Aorta (tissue), 5 donors: ENCODE measurements around the gene SETSIP. TPM values are rescaled to one million over a fixed set of nuclear protein-coding genes. Genes with fewer than 3 reads are reported as not detected.

Experiments used
- ATAC-seq: fragments of 200-7000 bp; cut with Tn5 transposase; one replicate; pipeline ENCODE4 v1.9.1; 2022; ENCODE audit warnings: moderate library complexity; ENCODE audit not compliant: low FRiP score
- DNase-seq, 2 donors: peaks; one replicate each; pipeline ENCODE4 v3.0.0-alpha.2; 2020
- H3K27ac ChIP-seq, 2 donors: one replicate each; pipeline ENCODE4 v1.5.1; 2013; ENCODE audit warnings: low read length in 2 of 2, mild to moderate bottlenecking in 2 of 2, moderate library complexity in 2 of 2, control low read depth in 1 of 2, inconsistent platforms in 1 of 2, low read depth in 1 of 2
- H3K27me3 ChIP-seq, 2 donors: one replicate each; pipeline ENCODE4 v1.6.1; 2013; ENCODE audit warnings: control low read depth in 1 of 2, low read length in 1 of 2, mild to moderate bottlenecking in 1 of 2, moderate library complexity in 1 of 2; ENCODE audit not compliant: insufficient read depth in 2 of 2, control insufficient read depth in 1 of 2
- H3K36me3 ChIP-seq, 2 donors: one replicate each; pipeline ENCODE4 v1.6.1; 2013; ENCODE audit warnings: control low read depth in 1 of 2, low read length in 1 of 2, mild to moderate bottlenecking in 1 of 2; ENCODE audit not compliant: insufficient read depth in 2 of 2, control insufficient read depth in 1 of 2
- H3K4me1 ChIP-seq, 2 donors: one replicate each; pipeline ENCODE4 v1.6.1; 2013; ENCODE audit warnings: low read length in 2 of 2, control low read depth in 1 of 2, mild to moderate bottlenecking in 1 of 2, moderate library complexity in 1 of 2; ENCODE audit not compliant: insufficient read depth in 2 of 2, control insufficient read depth in 1 of 2
- H3K4me3 ChIP-seq, 2 donors: one replicate each; pipeline ENCODE4 v1.5.1; 2013; ENCODE audit warnings: low read length in 2 of 2, control low read depth in 1 of 2, mild to moderate bottlenecking in 1 of 2
- H3K9me3 ChIP-seq: one replicate; pipeline ENCODE4 v1.6.1; 2013; ENCODE audit warnings: mild to moderate bottlenecking, low read length; ENCODE audit not compliant: control insufficient read depth
- WGBS, 2 donors: extraction: QIAGEN DNeasy Blood & Tissue Kit; methylation state at CpG; one replicate each; pipeline ENCODE4 v1.1.7; 2013; 5-methylcytosine and 5-hydroxymethylcytosine counted together
- intact Hi-C, 2 donors: fragments of 100-400 bp; cut with DNase I; formaldehyde crosslinking; loops; one replicate each; pipeline versions ENCODE4 v1.14.2 to v1.15.0; 2022
- long read RNA-seq, 2 donors: library from polyadenylated mRNA; unstranded; transcript quantifications; one replicate each; pipeline ENCODE4 v2.0.0, GENCODE V29; 2020 to 2021
- polyA plus RNA-seq, 2 donors: library from polyadenylated mRNA; stranded (reverse); fragments of 200-250 nt; gene quantifications; one replicate each; pipeline ENCODE4 v1.2.3, GENCODE V29; 2013
- total RNA-seq, 2 donors: library from RNA; stranded (reverse); fragmentation: NEBNext Ultra II Directional; extraction: Animal tissue kit (Norgen Biotek cat#: 25700); gene quantifications; one replicate each; pipeline ENCODE4 v1.2.1, GENCODE V29; 2021
- donor health status: healthy with polysubstance abuse.
- donor health status: Bipolar disorder and iron deficiency.
- donor health status: DM: no; HTN: no; CAD: no.
- donor health status: DM: no; HTN: no; CAD: no.
- donor health status: DM: yes; HTN: yes; CAD: no.

SETSIP gene, protein sequence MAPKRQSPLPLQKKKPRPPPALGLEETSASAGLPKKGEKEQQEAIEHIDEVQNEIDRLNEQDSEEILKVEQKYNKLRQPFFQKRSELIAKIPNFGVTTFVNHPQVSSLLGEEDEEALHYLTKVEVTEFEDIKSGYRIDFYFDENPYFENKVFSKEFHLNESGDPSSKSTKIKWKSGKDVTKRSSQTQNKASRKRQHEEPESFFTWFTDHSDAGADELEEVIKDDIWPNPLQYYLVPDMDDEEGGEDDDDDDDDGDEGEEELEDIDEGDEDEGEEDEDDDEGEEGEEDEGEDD
- not detected for total RNA-seq
- under 1 TPM in 1 of 2 donors, not detected in 1; 0.50 TPM for polyA plus RNA-seq
- long read RNA-seq, donor 1, result 0 reads
- long read RNA-seq, donor 2, result 0 reads

DNA sequence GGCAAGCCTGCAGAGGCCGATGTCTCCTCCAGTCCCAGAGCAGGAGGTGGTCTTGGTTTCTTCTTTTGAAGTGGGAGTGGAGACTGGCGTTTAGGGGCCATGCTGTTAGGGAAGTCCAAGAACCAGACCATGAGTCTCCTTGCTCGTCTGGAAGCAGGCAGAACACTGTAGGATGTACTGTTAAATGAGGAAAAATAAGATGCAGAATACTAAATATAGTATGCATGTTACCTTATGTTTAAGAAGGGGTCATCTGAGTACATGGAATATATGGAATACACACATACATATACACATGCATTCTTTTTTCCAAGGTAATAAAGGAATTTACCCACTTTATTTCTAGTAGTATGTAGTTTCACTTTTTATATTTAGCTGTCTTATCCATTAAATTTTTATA is at the start of gene SETSIP:
TSS of gene SETSIP (minus strand) at position 101 of the 400 bp plus-strand sequence. CDS start at position 101, 0 bp downstream.
- no peaks in the 10 kb centered on the region for H3K36me3 ChIP-seq
- no peak for DNase-seq
- intact Hi-C loops, result no loop called here
- H3K9me3 ChIP-seq, result no peaks in the 10 kb centered on the region
- ATAC-seq, result no peak
- H3K27ac ChIP-seq, result no peak within 1 kb of the TSS
- no peaks in the 10 kb centered on the region for H3K27me3 ChIP-seq
- H3K4me1 ChIP-seq, result no peaks in the 10 kb centered on the region
- no peak within 1 kb of the TSS for H3K4me3 ChIP-seq
- WGBS, 2 donors, result 60 to 62% methylated on average over 3 of the region's 3 CpGs

DNA sequence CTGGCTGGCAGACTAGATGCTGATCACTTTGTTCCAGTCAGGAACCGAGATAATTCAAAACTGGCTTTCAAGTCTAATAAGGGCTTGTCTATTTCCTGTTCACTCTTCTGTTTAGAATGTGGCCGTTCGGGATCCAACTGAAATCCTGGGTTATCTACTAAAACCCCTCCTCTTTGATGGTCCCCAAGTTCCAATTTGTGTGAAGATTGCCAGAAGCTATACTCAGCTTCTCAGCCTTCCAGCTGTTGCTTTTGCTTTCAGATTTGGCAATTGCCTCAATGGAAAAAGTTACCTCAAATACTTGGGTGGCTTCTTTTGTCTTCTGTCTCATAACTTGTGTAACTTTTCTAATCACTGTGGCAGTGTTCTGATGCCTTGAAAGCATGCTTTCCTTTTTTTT is 48.7 kb upstream of the SETSIP start:
- Histone ChIP-seq H3K4me1 (no peaks in the 10 kb centered on the region), H3K27me3 (no peaks in the 10 kb centered on the region), H3K9me3 (no peaks in the 10 kb centered on the region), H3K36me3 (no peaks in the 10 kb centered on the region), H3K4me3 (no peak overlapping the region), H3K27ac (no peak overlapping the region)
- ATAC-seq (peak; percentile 15), DNase-seq (no peak)
- intact Hi-C loops, result no loop called here
- 69 to 75% methylated on average over 3 of the region's 3 CpGs for WGBS, 2 donors

DNA sequence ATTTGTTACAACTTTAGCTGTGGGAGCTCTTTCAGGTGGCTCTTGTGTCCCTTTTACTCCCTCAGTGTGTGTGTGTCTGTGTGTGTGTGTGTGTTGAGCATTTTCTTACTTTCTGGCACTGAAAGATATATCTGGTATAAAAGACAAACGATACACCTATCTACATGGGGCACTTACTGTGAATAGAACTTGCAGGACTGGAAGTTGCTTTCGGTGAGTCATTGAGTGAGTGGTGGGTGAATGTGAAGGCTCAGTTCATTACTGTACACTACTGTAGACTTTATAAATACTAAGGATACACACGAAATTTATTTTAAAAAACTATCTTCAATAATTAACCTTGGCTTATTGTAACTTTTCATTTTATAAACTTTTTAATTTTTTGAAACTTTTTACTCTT is 43.6 kb upstream of the SETSIP start:
- H3K27ac ChIP-seq, result no peak overlapping the region
- intact Hi-C loops, result no loop called here
- H3K36me3 ChIP-seq, result peaks cover 0 to 2% of the 10 kb centered on the region in 2 donors
- WGBS, 2 donors, result 76 to 82% methylated on average over 3 of the region's 3 CpGs
- H3K9me3 ChIP-seq, result no peaks in the 10 kb centered on the region
- DNase-seq (no peak), ATAC-seq (no peak)
- no peak overlapping the region for H3K4me3 ChIP-seq
- H3K4me1 ChIP-seq, result no peaks in the 10 kb centered on the region
- H3K27me3 ChIP-seq, result no peaks in the 10 kb centered on the region

DNA sequence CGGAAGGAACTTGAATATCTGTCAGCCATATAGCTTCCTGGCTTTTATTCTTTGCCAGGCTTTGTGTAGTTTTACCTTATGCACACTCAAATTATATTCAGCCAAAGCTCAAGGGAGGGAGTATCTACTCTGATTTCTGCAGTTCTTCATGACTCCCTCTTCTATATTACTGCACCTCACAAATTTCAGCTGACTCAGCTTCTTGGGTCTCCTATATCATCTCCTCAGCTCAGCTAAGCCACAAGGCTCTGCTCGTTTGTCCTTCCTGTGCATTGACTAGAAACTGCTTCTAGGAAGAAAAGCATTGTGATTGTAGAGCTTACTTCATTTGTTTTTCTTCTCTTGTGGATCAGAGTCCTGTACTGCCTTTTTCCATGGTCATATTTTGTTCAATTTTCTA is 42.3 kb upstream of the SETSIP start:
- Histone ChIP-seq H3K36me3 (peaks cover 0 to 2% of the 10 kb centered on the region in 2 donors), H3K4me3 (no peak overlapping the region), H3K9me3 (no peaks in the 10 kb centered on the region), H3K27ac (no peak overlapping the region), H3K4me1 (no peaks in the 10 kb centered on the region), H3K27me3 (no peaks in the 10 kb centered on the region)
- ATAC-seq, result no peak
- DNase-seq, result no peak
- WGBS, 2 donors, result 49 to 62% methylated on average over 2 of the region's 2 CpGs
- intact Hi-C loops, result no loop called here

DNA sequence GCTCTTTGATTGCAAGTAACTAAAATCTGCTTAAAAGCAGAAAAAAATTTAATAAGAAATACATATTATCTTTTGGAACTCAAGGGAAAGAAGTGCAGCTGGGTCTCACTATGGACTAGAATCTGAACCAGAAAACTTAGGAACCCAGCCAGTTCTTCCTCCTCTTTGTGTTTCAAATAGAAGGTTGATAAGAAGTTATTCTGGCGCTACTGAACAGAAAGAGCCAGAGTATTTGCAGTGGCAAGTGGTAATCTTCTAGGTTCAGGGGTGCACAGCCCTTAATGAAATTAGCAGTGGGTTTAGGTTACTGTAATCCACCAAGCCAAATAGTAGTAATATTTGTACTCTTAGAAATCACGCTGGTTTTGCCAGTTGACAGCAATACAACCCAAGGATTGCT is 33.4 kb upstream of the SETSIP start:
- H3K27me3 ChIP-seq, result no peaks in the 10 kb centered on the region
- H3K4me3 ChIP-seq, result no peak overlapping the region
- intact Hi-C loops, result no loop called here
- H3K4me1 ChIP-seq, result no peaks in the 10 kb centered on the region
- no peaks in the 10 kb centered on the region for H3K9me3 ChIP-seq
- WGBS, 2 donors, result 85 to 88% methylated on average over 2 of the region's 2 CpGs
- H3K36me3 ChIP-seq, result peaks cover 0 to 6% of the 10 kb centered on the region in 2 donors
- no peak for DNase-seq
- no peak for ATAC-seq
- H3K27ac ChIP-seq, result no peak overlapping the region

DNA sequence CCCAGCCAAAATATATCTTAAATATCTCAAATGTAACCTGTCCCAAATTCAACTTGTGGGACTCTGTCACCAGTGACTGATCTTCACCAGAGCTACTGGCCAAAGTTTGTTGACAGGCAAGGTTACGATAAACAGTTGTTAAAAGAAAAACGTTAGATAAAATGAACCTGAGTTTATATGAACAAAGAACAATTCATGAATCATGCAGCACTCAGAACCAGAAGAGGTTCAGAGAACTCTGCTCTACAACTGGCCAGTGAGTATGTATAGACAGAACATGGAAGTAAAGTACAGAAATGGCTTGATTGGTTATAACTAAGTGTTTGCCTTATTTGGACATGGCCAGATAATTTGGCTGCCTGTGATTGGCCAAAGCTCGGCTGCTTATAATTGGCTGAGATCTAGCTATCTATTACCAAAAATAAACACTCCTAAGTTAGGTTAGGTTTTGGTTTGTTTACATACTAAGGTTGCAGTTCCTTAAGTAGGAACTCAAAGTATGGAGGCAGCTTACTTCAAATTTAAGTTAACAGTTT is 30.4 kb upstream of the SETSIP start:
- H3K27ac ChIP-seq, result no peak overlapping the region
- WGBS, 2 donors, result 84 to 87% methylated on average over 3 of the region's 3 CpGs
- intact Hi-C loops, result no loop called here

DNA sequence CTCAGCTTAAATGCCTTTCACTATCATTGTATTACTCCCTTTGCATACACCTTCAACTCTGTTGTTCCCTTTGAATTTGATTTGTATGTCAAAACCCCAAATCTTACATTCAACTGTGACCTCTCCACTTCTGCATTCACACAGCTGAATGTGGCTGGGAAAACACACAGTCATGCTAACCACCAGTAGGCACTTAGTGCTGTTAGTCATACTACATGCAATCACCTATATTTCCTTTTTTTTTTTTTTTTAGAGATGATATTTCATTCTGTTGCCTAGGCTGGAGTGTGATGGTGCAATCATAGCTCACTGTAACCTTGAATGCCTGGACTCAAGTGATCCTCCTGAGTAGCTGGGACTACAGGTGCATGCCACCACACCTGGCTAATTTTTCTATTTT is 21.1 kb upstream of the SETSIP start:
- H3K4me3 ChIP-seq, result no peak overlapping the region
- ATAC-seq (no peak), DNase-seq (no peak)
- intact Hi-C loops, result no loop called here
- no peaks in the 10 kb centered on the region for H3K4me1 ChIP-seq
- H3K36me3 ChIP-seq, result peaks cover 0 to 3% of the 10 kb centered on the region in 2 donors
- H3K27me3 ChIP-seq, result no peaks in the 10 kb centered on the region
- no peak overlapping the region for H3K27ac ChIP-seq
- no peaks in the 10 kb centered on the region for H3K9me3 ChIP-seq

More for the DNA sequence above, 30.4 kb upstream of the SETSIP start:
- Histone ChIP-seq H3K4me3 (no peak overlapping the region), H3K4me1 (no peaks in the 10 kb centered on the region), H3K9me3 (no peaks in the 10 kb centered on the region), H3K27me3 (no peaks in the 10 kb centered on the region), H3K36me3 (peaks cover 3 to 6% of the 10 kb centered on the region in 2 donors)
- ATAC-seq, result no peak
- DNase-seq, result no peak

DNA sequence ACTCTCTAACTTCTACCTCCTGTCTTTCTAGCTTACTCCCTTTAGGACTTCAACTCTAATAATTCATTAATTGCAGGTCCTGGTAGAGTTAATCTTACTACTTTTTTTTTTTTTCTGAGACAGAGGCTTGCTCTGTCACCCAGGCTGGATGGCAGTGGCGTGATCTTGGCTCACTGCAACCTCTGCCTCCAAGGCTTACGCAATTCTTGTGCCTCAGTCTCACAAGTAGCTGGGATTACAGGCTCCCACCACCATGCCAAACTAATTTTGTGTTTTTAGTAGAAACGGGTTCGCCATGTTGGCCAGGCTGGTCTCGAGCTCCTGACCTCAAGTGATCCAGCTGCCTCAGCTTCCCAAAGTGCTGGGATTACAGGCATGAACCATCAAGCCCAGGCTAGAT is 20.7 kb upstream of the SETSIP start:
- no peaks in the 10 kb centered on the region for H3K36me3 ChIP-seq
- 91 to 94% methylated on average over 5 of the region's 5 CpGs for WGBS, 2 donors
- H3K27me3 ChIP-seq, result no peaks in the 10 kb centered on the region
- no peaks in the 10 kb centered on the region for H3K4me1 ChIP-seq
- DNase-seq, result no peak
- H3K4me3 ChIP-seq, result no peak overlapping the region
- no peak for ATAC-seq
- intact Hi-C loops, result no loop called here
- no peaks in the 10 kb centered on the region for H3K9me3 ChIP-seq
- H3K27ac ChIP-seq, result no peak overlapping the region

DNA sequence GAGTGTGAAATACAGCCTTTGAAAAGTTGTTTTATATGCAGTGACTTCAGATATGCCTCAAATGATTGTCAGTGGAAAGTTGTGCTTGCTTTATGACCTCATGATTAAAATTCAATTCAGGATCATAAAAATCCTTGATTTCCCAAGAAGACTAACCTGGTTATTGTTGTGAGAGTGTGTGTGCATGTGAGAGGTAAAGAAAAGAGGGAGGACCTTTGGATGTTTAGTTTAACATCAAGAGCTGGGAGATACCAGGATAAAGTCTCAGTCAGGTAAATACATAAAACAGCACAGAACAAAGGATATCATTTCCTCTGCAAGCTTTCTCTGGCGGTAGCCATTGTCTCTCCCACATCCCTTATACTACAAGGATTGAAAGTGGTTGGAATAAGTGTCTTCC is 19.4 kb upstream of the SETSIP start:
- Histone ChIP-seq H3K27me3 (no peaks in the 10 kb centered on the region), H3K36me3 (no peaks in the 10 kb centered on the region), H3K27ac (no peak overlapping the region), H3K9me3 (no peaks in the 10 kb centered on the region), H3K4me3 (no peak overlapping the region), H3K4me1 (no peaks in the 10 kb centered on the region)
- ATAC-seq, result no peak
- intact Hi-C loops, result no loop called here
- WGBS, 2 donors, result 90 to 95% methylated on average over 1 of the region's 1 CpG
- no peak for DNase-seq
